Heart left ventricle (tissue), 16 donors: ENCODE data around the gene KLHL20. TPM values are rescaled to one million over a fixed set of nuclear protein-coding genes. Genes with fewer than 3 reads are reported as not detected.
"Not testable (repeated sequence)": the region's sequence is repeated elsewhere in the genome, so short reads cannot be mapped to it uniquely, and the experiment has no call there.

Experiments used
- ATAC-seq, 4 donors: fragments of 200-7000 bp; cut with Tn5 transposase; one replicate each; pipeline ENCODE4 v1.9.1; 2020 to 2022; ENCODE audit warnings: moderate library complexity in 4 of 4, mild to moderate bottlenecking in 3 of 4, moderate number of reproducible peaks in 1 of 4
- DNase-seq, 5 donors: peaks; one replicate each; pipeline ENCODE4 v3.0.0-alpha.2; 2020
- H3K27ac ChIP-seq, 12 donors: fragments of 200-600 bp; sonication (generic) in 4 of 12; one replicate each; pipeline versions ENCODE4 v1.5.0 to v1.8.0; 2016 to 2022; ENCODE audit warnings: mild to moderate bottlenecking in 2 of 12
- H3K27me3 ChIP-seq, 9 donors: fragments of 200-600 bp; sonication (generic) in 2 of 9; one replicate each; pipeline versions ENCODE4 v1.5.1 to v1.8.0; 2016 to 2022; ENCODE audit warnings: mild to moderate bottlenecking in 3 of 9
- H3K36me3 ChIP-seq, 9 donors: fragments of 200-600 bp; sonication (generic) in 2 of 9; one replicate each; pipeline versions ENCODE4 v1.5.0 to v1.8.0; 2018 to 2022; ENCODE audit warnings: mild to moderate bottlenecking in 2 of 9
- H3K4me1 ChIP-seq, 12 donors: fragments of 200-600 bp; sonication (generic) in 4 of 12; one replicate each; pipeline versions ENCODE4 v1.5.0 to v1.8.0; 2016 to 2022; ENCODE audit warnings: mild to moderate bottlenecking in 3 of 12
- H3K4me3 ChIP-seq, 12 donors: fragments of 200-600 bp; sonication (generic) in 4 of 12; one replicate each; pipeline versions ENCODE4 v1.5.0 to v1.8.0; 2017 to 2022; ENCODE audit warnings: mild to moderate bottlenecking in 9 of 12, moderate library complexity in 4 of 12
- H3K9me3 ChIP-seq, 12 donors: fragments of 200-600 bp; sonication (generic) in 4 of 12; one replicate each; pipeline versions ENCODE4 v1.5.0 to v1.8.0; 2016 to 2022; ENCODE audit warnings: mild to moderate bottlenecking in 1 of 12
- POLR2A ChIP-seq, 2 donors: fragments of 450-650 bp; IDR thresholded peaks; one replicate each; pipeline ENCODE4 v1.6.1; 2017; ENCODE audit warnings: antibody characterized with exemption in 2 of 2, mild to moderate bottlenecking in 2 of 2, moderate library complexity in 2 of 2
- WGBS, 4 donors: extraction: QIAGEN DNeasy Blood & Tissue Kit in 2 of 4; methylation state at CpG; one replicate each; pipeline versions ENCODE4 v1.1.5 to v1.1.7; 2013 to 2018; 5-methylcytosine and 5-hydroxymethylcytosine counted together
- intact Hi-C, 10 donors: fragments of 100-400 bp; cut with DNase I; formaldehyde crosslinking; loops; one replicate each; pipeline versions ENCODE4 v1.11.1 to v1.14.2; 2022
- polyA plus RNA-seq, 2 donors: library from polyadenylated mRNA; stranded (reverse); fragments of 200-250 nt; gene quantifications; one replicate each; pipeline ENCODE4 v1.2.3, GENCODE V29; 2013
- total RNA-seq, 9 donors: library from RNA; depleted of rRNA in 2 of 9; stranded (reverse); fragments of >200 nt in 2 of 9; fragmentation: NEBNext Ultra II Directional in 3 of 9; extraction: Animal tissue kit (Norgen Biotek cat#: 25700) in 3 of 9; gene quantifications; one replicate each; pipeline versions ENCODE4 v1.1.0 to v1.2.4, GENCODE V29; 2016 to 2023
- TF ChIP-seq, protein P1 (sequence below), 12 donors: fragments of 200-600 bp; sonication (generic) in 4 of 12; IDR thresholded peaks; one replicate each; pipeline versions ENCODE4 v1.5.0 to v1.8.0; 2018 to 2022; ENCODE audit warnings: antibody characterized with exemption in 12 of 12, mild to moderate bottlenecking in 5 of 12
- donor health status: ischemic (EF 13 %, LVEDD 7.1; RV severe dilation, severe dysfunction).
- donor health status: healthy with polysubstance abuse.
- donor health status: DM: no; HTN: yes; CAD: no.
- donor health status: DM: no; HTN: no; CAD: no.
- donor health status: ischemic (EF 25% LVEDD 6.9; RV normal size, moderate dysfunction).
- donor health status: ischemic (EF 25% LVEDD 5.7; RV mildly dilated, moderate dysfunction).
- donor health status: healthy.
- donor health status: DM: yes; HTN: yes; CAD: no.
- donor health status: ischemic (EF 35%, LVEDD 5.7; RV mildly dilated, moderate dysfunction).
- donor health status: nonischemic (EF 11% LVEDD 7.7; RV severe dilation, severe dysfunction).
- donor health status: DM: yes; HTN: yes; CAD: no.
- donor health status: PGD.
- donor health status: ischemic (EF 29% LVEDD 5.4; RV normal size, mild dysfunction).
- donor health status: nonischemic (EF 23%, LVEDD 6.1; RV moderate dilation, normal function).

The KLHL20 gene
- total and polyA plus RNA-seq, 11 donors: 4.2 to 20.1 (median 16.7) TPM

DNA sequence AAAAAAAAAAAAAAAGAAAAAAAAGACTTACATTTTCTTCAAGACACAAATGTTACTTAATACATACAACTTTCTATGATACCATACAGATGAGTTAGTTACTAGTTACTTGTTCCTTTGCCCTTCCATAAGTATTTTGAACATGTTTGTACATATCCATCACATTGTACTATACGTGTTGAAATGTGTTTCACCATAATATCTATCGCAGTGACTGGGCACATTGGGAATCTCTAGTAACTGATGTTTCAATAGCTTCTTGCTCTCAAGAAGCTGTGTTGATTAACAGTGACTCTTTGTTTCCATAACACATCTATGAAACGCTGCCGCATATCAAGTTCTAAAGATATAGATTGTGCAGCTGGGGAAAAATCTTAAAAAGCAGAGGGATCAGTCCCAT, 42.9 kb downstream of the KLHL20 start:
- intact Hi-C loops: no loop called here
- TF ChIP-seq, protein P1, sequence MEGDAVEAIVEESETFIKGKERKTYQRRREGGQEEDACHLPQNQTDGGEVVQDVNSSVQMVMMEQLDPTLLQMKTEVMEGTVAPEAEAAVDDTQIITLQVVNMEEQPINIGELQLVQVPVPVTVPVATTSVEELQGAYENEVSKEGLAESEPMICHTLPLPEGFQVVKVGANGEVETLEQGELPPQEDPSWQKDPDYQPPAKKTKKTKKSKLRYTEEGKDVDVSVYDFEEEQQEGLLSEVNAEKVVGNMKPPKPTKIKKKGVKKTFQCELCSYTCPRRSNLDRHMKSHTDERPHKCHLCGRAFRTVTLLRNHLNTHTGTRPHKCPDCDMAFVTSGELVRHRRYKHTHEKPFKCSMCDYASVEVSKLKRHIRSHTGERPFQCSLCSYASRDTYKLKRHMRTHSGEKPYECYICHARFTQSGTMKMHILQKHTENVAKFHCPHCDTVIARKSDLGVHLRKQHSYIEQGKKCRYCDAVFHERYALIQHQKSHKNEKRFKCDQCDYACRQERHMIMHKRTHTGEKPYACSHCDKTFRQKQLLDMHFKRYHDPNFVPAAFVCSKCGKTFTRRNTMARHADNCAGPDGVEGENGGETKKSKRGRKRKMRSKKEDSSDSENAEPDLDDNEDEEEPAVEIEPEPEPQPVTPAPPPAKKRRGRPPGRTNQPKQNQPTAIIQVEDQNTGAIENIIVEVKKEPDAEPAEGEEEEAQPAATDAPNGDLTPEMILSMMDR (IDR thresholded peaks at IDR 0.05): no peak
- no peak for TF ChIP-seq POLR2A (IDR thresholded peaks at IDR 0.05)
- peaks cover 0 to 5% (median 0%) of the 10 kb centered on the region in 12 donors for H3K9me3 ChIP-seq
- 96 to 98% (median 97%) methylated on average over 4 of the region's 4 CpGs for WGBS, 4 donors
- no peaks in the 10 kb centered on the region for H3K27me3 ChIP-seq
- DNase-seq: no peak
- H3K4me3 ChIP-seq: no peak overlapping the region
- H3K27ac ChIP-seq: no peak overlapping the region
- H3K4me1 ChIP-seq: no peaks in the 10 kb centered on the region
- ATAC-seq: no peak
- H3K36me3 ChIP-seq: peaks cover 0 to 79% (median 68%) of the 10 kb centered on the region in 9 donors

DNA sequence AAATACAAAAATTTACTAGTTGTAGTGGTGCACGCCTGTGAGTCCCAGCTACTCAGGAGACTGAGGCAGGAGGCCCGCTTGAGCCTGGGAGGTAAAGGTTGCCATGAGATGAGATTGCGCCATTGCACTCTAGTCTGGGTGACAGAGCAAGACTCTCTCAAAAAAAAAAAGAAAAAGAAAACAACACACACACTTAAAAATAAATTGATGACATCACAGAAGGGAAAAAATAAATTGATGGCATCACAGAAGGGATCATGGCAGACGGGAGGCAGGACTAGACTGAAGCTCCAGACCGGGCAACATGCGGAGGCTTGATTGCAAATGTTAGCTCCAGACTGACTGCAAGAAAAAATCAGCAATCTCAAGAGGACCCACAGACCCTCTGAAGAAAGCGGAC, 43.3 kb downstream of the KLHL20 start:
- H3K4me1 ChIP-seq: no peaks in the 10 kb centered on the region
- H3K27ac ChIP-seq: no peak overlapping the region
- DNase-seq: no peak
- no peak overlapping the region for H3K4me3 ChIP-seq
- peaks cover 0 to 74% (median 64%) of the 10 kb centered on the region in 9 donors for H3K36me3 ChIP-seq
- intact Hi-C loops: no loop called here
- no peak for ATAC-seq
- TF ChIP-seq, protein P1 (IDR thresholded peaks at IDR 0.05): no peak
- no peak for TF ChIP-seq POLR2A (IDR thresholded peaks at IDR 0.05)
- H3K9me3 ChIP-seq: peaks cover 0 to 9% (median 0%) of the 10 kb centered on the region in 12 donors
- H3K27me3 ChIP-seq: no peaks in the 10 kb centered on the region
- WGBS, 4 donors: 95 to 99% (median 97%) methylated on average over 7 of the region's 7 CpGs

DNA sequence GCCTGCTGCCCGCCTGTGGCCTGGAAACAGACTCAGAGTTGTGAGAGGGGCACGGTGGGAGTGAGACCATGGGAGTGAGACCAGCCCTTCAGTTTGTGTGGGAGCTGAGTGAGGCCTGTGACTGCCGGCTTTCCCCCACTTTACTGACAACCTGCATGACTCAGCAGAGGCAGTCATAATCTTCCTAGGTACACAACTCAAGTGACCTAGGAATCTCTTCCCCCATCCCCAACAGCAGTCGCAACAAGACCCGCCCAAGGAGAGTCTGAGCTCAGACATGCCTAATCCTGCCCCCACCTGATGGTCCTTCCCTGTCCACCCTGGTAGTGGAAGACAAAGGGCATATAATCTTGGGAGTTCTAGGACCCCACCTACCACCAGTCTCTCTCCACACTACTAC, 44.2 kb downstream of the KLHL20 start:
- TF ChIP-seq POLR2A (IDR thresholded peaks at IDR 0.05): no peak
- TF ChIP-seq, protein P1 (IDR thresholded peaks at IDR 0.05): no peak
- whole genome bisulfite sequencing, 4 donors: 95 to 100% (median 97%) methylated on average over 5 of the region's 5 CpGs
- no peak overlapping the region for H3K27ac ChIP-seq
- no peak overlapping the region for H3K4me3 ChIP-seq
- H3K9me3 ChIP-seq: peaks cover 0 to 15% (median 0%) of the 10 kb centered on the region in 12 donors
- intact Hi-C loops: no loop called here
- DNase-seq (no peak), ATAC-seq (no peak)
- H3K27me3 ChIP-seq: no peaks in the 10 kb centered on the region
- H3K4me1 ChIP-seq: no peaks in the 10 kb centered on the region
- H3K36me3 ChIP-seq: peaks cover 0 to 66% (median 55%) of the 10 kb centered on the region in 9 donors

DNA sequence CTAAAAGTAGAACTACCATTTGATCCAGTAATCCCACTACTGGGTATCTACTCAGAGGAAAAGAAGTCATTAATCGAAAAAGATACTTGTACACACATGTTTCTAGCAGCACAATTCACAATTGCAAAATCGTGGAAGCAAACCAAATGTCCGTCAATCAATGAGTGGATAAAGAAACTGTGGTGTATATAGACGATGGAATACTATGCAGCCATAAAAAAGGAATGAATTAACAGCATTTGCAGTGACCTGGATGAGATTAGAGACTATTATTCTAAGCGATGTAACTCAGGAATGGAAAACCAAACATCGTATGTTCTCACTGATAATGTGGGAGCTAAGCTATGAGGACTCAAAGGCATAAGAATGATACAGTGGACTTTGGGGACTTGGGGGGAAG, 49.5 kb downstream of the KLHL20 start:
- ATAC-seq, DNase-seq, H3K4me3 ChIP-seq, H3K27me3 ChIP-seq, H3K4me1 ChIP-seq, intact Hi-C loops, H3K27ac ChIP-seq: not testable (repeated sequence)
- peaks cover 0 to 53% (median 26%) of the 10 kb centered on the region in 9 donors for H3K36me3 ChIP-seq
- H3K9me3 ChIP-seq: peaks cover 0 to 19% (median 2%) of the 10 kb centered on the region in 12 donors
- WGBS, 4 donors: 95 to 98% (median 97%) methylated on average over 6 of the region's 6 CpGs

DNA sequence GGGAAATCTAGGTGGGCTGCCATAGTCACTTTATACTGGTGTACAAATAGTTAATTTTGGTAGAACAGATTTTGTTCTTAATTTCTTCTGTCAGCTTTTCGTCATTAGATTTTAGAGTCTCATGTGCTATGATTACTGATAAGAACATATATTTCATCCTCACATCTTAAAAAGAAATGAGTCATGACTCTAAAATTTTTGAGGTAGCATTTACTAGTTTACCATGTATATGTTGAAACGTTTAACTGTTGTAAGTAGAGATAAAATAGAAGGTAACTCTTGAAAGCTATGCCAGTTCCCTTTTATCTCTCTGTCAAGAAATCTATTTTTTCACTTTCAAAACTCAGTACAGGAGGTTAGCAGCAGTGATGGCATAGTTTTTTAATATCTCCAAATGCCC, 53.4 kb downstream of the KLHL20 start:
- H3K27me3 ChIP-seq: no peaks in the 10 kb centered on the region
- H3K4me1 ChIP-seq: no peaks in the 10 kb centered on the region
- H3K36me3 ChIP-seq: peaks cover 0 to 62% (median 38%) of the 10 kb centered on the region in 9 donors
- intact Hi-C loops: no loop called here
- H3K4me3 ChIP-seq: no peak overlapping the region
- DNase-seq (no peak), ATAC-seq (no peak)
- 68 to 77% (median 69%) methylated on average over 2 of the region's 2 CpGs for WGBS, 4 donors
- H3K27ac ChIP-seq: no peak overlapping the region
- peaks cover 0 to 13% (median 2%) of the 10 kb centered on the region in 12 donors for H3K9me3 ChIP-seq
- TF ChIP-seq, protein P1 (IDR thresholded peaks at IDR 0.05): no peak
- no peak for TF ChIP-seq POLR2A (IDR thresholded peaks at IDR 0.05)
